ENCODE results near the gene BRIP1.
"Not testable (repeated sequence)": the region's sequence is repeated elsewhere in the genome, so short reads cannot be mapped to it uniquely, and the experiment has no call there.

DNA sequence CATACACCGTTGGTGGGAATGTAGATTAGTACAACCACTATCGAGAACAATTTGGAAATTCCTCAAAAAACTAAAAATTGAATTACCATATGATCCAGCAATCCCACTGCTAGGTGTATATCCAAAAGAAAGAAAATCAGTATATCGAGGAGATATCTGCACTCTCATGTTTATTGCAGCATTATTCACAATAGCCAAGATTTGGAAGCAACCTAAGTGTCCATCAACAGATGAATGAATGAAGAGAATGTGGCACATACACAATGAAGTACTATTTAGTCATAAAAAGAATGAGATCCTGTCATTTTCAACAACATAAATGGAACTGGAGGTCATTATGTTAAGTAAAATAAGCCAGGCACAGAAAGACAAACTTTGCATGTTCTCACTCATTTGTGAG lies 44.1 kb downstream of the BRIP1 start:
- TF ChIP-seq, protein P1, sequence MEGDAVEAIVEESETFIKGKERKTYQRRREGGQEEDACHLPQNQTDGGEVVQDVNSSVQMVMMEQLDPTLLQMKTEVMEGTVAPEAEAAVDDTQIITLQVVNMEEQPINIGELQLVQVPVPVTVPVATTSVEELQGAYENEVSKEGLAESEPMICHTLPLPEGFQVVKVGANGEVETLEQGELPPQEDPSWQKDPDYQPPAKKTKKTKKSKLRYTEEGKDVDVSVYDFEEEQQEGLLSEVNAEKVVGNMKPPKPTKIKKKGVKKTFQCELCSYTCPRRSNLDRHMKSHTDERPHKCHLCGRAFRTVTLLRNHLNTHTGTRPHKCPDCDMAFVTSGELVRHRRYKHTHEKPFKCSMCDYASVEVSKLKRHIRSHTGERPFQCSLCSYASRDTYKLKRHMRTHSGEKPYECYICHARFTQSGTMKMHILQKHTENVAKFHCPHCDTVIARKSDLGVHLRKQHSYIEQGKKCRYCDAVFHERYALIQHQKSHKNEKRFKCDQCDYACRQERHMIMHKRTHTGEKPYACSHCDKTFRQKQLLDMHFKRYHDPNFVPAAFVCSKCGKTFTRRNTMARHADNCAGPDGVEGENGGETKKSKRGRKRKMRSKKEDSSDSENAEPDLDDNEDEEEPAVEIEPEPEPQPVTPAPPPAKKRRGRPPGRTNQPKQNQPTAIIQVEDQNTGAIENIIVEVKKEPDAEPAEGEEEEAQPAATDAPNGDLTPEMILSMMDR (IDR thresholded peaks at IDR 0.05), result not testable (repeated sequence)
- TF ChIP-seq REST (IDR thresholded peaks at IDR 0.05; ENCODE audit: insufficient read depth in 1 of 2, low read depth in 2 of 2, low read length in 1 of 2), result not testable (repeated sequence)
